GM18951 (cell line): ENCODE data around the gene CRYZ.
"Not testable (repeated sequence)": the region's sequence is repeated elsewhere in the genome, so short reads cannot be mapped to it uniquely, and the experiment has no call there.

Experiments used
- POLR2A ChIP-seq: IDR thresholded peaks from 4 replicates; pipeline ENCODE4 v1.6.1; 2011; ENCODE audit warnings: mild to moderate bottlenecking; ENCODE audit not compliant: insufficient read length, insufficient read depth; ENCODE audit errors: extremely low read depth
- in situ Hi-C: fragments of 300-500 bp; cut with MboI; formaldehyde crosslinking; loops from one replicate; pipeline ENCODE4 v1.12.0; 2022; ENCODE audit warnings: low sequenced_read_pairs, mixed read lengths, inconsistent platforms; ENCODE audit not compliant: unreplicated experiment

The CRYZ gene

GRCh38 chr1:74748960-74749359 is 16.1 kb upstream of the CRYZ start:
- TF ChIP-seq POLR2A, result no peak
- in situ Hi-C loops, result no loop called here

- in situ Hi-C loops, result not testable (repeated sequence)
Measured at GRCh38 chr1:74745247-74745646, 12.4 kb upstream of the CRYZ start.

GRCh38 chr1:74740307-74740980 is 7.6 kb upstream of the CRYZ start:
- in situ Hi-C loops, result not testable (repeated sequence)

GRCh38 chr1:74737333-74737732 is 4.5 kb upstream of the CRYZ start:
- in situ Hi-C loops, result no loop called here
- no peak for TF ChIP-seq POLR2A

DNA sequence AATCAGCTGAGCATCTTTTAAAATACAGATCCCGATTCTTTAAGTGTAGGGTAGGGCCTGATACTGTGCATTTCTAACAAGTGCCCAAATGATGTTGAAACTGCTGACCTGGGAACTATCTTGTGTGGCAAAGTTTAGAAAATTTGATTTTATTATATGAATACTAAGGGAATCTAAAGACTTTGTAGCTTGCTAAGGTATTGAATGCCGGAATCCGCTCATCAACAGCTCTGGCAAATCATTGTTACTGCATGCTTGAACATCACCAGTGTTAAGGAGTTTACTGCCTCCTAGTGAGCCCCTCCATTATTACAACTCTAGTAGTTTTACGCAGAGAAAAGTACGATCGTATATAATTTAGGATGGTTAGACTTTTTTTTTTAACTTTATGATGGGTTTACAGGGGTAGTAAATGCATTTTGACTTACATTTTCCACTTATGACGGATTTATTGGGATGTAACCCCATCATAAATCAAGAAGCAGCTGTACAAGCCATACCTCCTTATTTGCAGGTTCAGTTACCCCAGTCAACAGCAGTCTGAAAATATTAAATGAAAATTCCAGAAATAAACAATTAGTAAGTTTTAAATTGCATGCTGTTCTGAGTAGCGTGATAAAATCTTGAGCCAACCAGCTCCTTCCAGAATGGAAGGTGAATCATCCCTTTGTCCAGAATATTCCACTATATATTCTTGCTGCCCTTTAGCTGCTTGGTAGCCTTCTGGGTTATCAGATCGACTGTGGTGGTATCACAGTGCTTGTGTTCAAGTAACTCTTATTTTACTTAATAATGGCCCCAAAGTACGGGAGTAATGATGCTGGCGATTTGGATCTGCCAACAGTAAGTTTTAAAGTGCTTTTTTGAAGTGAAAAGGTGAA is 994 bp upstream of the CRYZ start:
- TF ChIP-seq POLR2A, result no peak
- in situ Hi-C loops, result no loop called here

- in situ Hi-C loops, result not testable (repeated sequence)
Measured at GRCh38 chr1:74732071-74732946, 541 bp downstream of the CRYZ start.

GRCh38 chr1:74731399-74732052 is 1.3 kb downstream of the CRYZ start:
- in situ Hi-C loops, result no loop called here
- TF ChIP-seq POLR2A, result no peak

DNA sequence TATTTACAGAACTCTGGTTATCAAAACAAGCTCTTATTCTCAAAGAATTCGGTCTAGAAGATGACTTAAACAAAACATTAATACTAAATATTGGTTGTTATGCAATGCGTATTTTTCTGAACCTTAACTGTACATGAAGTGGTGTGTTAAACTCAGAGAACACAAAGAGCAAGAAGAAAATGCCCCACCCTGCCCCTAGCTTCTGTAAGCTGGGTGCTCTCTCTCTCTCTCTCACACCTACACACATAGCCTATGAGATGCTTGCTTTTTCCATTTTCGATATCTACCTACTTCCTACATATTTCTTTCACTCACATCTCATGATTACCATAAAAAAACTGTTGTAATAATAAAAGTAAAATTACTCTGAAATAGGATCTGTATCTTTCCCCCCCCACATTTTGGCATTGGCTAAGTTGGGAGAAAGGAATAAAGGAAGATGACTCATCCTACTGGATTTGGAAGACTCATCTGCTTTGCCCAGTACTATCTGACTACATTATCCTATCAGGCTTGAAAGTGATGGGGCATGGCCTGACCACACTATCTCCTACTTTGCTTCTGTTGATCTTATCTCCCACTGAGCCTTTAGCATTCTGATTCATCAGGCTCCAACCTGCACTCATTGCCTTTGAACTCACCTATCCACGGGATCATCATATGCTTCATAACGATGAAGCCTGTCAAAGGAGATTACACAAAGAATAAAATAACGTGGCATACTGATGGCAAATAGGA is 2.9 kb downstream of the CRYZ start:
- no peak for TF ChIP-seq POLR2A
- in situ Hi-C loops, result no loop called here

- TF ChIP-seq POLR2A, result no peak
- in situ Hi-C loops, result no loop called here
Measured at GRCh38 chr1:74728736-74729135, 4.1 kb downstream of the CRYZ start.

DNA sequence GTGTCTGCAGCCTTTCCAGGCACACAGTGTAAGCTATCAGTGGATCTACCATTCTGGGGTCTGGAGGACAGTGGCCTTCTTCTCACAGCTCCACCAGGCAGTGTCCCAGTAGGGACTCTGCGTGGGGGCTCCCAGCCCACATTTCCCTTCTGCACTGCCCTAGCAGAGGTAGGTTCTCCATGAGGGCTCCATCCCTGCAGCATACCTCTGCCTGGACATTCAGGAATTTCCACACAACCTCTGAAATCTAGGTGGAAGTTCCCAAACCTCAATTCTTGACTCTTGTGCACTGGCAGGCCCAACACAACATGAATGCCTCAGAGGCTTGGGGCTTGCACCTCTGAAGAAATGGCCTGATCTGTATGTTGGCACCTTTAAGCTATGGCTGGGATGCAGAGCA is 6.8 kb downstream of the CRYZ start:
- in situ Hi-C loops, result no loop called here
- TF ChIP-seq POLR2A, result no peak

DNA sequence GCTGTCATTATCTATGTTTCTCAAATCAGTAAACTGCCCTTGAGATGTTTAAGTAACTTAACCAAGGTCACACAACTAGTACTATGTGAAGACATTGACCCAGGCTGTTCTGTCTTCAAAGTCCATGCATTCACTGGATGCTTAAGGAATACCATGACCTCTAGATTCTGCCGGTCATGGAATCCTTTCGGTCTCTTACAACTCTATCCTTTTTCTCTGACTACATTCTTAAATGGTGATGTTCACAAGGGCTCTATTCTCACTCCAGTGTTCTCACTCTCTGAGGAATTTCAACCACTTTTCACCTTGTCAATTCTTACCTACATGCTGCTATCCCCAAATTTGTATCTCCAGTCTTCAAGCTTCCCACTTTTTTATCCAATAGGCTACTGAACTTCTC is 15.2 kb downstream of the CRYZ start:
- in situ Hi-C loops, result no loop called here
- no peak for TF ChIP-seq POLR2A

DNA sequence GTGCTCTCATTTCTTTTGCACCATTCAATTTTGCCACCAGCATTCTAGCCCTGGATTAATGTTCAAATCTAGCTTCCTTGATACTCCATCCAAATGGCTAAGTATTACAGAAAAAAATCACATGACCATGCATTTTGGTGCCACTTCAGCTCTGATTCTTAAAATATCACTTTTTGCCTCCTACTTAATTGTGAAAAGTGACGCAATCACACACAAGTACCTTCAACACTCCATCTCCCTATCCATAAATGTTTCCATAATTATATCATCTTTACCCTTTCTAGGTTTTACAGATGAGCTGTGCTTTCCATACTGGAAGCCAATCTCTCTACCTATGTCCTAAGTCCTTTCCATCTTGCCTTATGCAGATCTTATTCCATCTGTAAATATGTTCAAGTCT is 16.0 kb downstream of the CRYZ start:
- in situ Hi-C loops, result no loop called here
- no peak for TF ChIP-seq POLR2A
